HT1080 (cell line): ENCODE data around the gene PRKCH. TPM values are rescaled to one million over a fixed set of nuclear protein-coding genes. Genes with fewer than 3 reads are reported as not detected.

Experiments
- DNase-seq: peaks from one replicate; pipeline ENCODE4 v3.0.0-alpha.2; 2015; ENCODE audit warnings: low read depth
- polyA plus RNA-seq, 2 experiments: library from polyadenylated mRNA; depleted of rRNA; stranded (reverse); fragments of >200 nt; gene quantifications; 2 replicates each; pipeline ENCODE4 v1.2.3, GENCODE V29; 2015
- total RNA-seq: library from RNA; depleted of rRNA; stranded (reverse); fragments of >200 nt; shearing (Covaris generic); gene quantifications from 2 replicates; pipeline ENCODE4 v1.2.3, GENCODE V29; 2014; rRNA removed

PRKCH gene
- total RNA-seq = 5.2 and 7.4 TPM in 2 replicates
- 3.0 and 4.3 TPM in 2 replicates for polyA plus RNA-seq (2015; cell fraction: cytosol; rRNA removed)
- 3.7 and 5.8 TPM in 2 replicates for polyA plus RNA-seq (2015; cell fraction: nucleus; rRNA removed)

DNA sequence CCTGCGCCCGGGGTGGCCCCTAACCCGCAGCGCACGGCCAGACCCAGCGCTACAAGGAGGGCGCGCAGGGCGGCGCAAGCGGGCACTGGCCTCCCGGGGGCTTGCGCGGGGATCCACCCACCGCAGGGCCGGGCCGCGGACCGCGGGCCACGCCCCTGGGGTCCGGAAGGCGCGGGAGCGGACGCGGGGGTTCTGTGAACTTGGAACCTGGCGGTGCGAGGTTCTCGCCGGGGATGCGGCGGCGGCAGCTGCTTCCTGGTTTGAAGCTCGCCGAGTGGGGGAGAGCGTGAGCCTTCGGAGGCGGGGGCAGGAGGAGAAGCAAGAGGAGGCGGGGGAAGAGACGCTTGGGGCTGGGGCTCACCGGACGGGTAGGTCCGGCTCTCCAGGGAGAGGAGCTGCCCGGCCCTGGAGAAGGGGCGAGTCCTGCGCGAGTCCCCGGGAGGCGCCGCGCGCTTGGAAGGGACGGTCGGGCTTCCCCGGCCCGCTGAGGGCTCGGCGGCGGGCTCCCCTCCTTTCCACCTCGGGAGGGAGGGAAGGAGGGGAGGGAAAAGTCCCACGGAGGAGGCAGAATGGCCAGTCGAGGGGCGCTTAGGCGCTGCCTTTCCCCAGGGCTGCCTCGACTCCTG, at the start of gene PRKCH:
PRKCH (plus strand) TSS at position 195 of the 626 bp plus-strand sequence. CDS start 523 bp downstream, outside the sequence.
- DNase-seq = peak; percentile 43

DNA sequence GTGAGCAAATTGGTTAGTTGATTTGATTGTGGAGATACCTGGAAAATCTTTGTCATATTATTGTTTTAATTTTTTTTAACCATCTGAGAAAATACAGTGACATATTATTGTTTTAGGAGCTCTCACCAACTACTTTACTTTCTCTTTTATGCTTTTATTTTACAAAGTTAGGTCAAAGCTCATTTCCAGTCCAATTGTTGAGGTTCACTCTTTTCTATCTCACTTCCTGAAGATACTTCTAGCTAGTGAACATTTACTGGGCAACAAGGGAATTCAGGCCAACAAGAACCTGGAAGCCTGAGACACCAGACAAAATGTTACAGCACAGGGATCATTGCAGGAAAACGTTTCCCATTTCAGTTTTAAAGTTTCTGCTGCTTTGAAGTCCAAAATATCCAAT, 44.1 kb upstream of the PRKCH start:
- DNase-seq = no peak

DNA sequence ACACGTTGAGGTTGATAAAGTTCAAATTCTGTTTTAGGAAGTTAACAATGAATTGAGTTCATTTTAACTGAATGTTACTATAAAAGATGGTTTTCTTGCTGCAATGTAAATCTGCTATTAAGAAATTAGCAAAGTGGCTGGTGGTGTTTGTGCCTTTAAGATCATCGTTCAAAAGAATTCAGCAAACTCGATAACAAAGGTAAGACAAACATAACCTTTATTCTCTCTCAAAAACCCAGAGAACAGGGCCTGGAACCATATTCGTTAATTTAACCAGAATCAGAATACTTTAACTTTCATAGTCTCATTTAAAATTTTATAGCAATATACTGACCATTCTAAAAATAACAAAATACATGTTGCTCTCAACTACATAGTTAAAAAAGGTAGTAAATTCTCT, 43.6 kb upstream of the PRKCH start:
- DNase-seq = no peak

DNA sequence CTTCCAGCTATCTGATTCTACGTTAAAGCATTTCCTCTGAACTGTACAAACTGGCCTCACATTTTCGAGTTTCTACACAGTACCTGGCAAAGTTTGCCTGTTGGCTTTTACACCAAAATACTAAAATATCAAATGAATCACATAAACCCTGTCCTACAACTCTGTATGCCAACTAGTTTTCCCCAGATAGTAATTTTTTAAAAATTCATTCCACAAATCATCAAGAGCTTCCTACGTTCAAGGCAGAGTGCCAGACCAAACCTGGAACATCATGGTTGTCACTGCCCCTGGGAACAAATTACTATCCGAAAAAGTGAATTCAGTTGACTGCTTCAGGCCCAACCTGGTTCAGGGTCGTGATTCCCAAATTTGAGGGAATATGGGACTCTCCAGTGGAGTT, 42.3 kb upstream of the PRKCH start:
- no peak for DNase-seq

DNA sequence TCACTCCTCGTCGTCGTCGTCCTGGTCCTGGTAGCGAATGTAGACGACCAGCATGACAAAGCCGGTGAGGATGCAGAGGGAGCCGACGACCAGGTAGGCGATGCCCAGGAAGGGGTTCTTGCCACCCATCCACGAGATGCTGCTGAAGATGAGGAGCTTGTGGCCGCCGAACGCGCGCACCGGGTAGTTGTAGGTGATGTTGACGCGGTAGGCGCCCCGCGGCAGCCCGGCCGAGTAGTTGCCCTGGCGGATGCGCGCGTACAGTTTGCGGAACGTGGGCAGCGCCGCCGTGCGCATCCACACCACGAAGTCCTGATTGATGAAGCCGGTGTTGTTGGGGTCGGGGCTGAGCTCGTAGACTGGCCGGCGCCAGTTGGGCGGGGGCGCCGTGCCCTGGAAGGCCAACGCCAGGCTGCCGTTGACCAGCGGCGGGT, 41.3 kb upstream of the PRKCH start:
- DNase-seq = no peak

DNA sequence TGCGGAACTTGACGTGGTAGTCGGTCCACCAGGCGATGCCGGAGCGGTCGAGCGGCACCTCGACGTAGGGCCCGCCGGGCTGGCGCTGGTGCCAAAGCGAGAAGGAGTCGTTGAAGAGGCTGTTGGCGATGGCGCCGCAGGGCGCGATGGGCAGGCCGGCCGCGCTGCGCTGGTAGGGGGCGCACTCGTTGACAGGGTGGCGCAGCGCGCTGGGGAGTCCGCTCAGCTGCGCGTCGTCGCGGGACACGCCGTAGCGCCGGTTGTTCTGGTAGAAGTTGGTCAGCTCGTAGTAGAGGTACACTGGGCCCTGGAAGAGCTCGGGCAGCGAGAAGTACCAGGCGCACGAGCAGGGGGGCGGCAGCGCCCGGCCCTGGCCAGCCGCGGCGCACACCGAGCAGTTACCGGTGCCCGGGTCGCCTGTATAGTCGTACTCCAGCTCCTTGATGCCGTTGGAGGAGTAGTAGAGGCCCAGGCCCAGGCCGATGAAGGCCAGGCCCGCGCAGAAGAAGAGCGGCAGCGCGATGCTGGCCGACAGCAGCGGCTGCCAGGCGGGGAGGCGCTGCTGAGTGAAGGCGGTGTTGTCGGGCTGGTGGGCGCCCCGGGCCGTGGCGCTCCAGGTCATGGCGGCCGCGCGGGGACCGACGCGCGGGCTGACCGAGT, 40.7 kb upstream of the PRKCH start:
- no peak for DNase-seq

DNA sequence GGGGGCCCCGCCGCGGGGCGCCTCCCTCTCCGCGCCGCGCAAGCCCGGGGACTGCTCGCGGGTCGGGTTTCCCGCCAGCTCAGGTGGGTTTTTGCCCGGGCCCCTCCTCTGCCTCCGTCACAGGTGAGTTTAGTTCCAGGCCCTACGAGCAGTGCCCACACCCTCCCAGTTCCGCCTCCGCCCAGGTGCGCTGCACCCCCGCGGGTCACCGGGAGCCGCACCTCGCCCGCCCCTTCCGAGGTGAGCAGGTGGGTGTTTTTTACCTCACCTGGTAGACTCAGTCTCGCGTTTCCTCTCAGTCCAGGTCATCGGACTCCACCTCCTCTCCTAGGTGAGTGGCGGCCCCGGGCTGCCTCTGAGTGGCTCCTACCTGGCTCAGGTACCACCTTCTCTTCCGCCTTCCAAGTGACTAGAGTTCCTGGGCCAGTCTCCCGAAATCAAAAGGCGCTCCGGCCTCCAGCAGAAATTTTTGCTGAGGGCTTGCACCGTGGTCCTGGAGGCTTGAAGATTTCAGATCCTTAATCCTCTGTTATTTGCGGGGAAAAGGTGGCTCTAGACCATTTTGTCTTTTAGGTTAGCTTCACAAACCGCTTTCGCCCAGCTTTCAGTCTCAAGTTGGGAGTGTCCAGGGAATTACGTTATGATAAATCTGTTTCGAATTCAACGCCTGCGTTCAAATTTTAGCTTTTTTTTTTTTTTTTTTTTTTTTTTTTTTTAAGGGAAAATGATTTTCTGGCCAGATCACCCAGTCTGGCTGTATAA, 40.0 kb upstream of the PRKCH start, which contains the start of gene TMEM30B:
TMEM30B (minus strand) TSS at position 153 of the 762 bp plus-strand sequence. CDS start 191 bp downstream, outside the sequence.
- no peak for DNase-seq

DNA sequence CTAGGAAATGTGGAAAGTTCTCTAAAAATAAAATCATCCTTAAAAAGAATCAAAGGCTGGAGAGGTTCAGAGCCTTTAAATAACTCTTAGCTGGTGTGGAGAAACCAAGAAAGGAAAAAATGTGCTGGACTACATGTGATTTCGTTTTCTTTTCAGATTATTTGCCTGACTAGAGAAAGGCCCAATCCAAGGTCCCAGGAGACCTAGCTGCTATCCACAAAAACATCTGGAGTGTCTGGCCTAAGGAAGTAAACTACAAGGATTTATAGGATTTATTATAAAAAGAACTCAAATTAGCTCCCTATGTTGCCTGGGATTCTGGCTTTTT, 39.5 kb upstream of the PRKCH start:
- DNase-seq = no peak

DNA sequence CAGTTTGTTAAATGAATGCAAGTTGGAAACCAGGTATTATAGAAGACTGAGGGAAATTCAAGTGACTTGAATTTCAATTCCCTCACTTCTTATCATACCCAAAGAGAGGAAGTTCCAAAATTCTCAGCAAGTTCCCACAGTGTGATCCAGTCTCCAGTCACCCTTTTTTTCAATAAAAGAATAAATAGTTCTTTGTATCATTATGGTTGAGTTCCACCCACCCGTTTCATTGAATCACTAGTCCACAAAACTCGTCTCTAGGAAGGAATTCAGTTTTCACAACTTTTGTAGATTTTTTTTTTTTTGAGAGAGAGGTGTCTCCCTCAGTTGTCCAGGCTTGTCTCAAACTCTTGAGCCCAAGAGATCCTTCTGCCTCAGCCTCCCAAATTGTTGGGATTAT, 38.6 kb upstream of the PRKCH start:
- peak; percentile 6 for DNase-seq

DNA sequence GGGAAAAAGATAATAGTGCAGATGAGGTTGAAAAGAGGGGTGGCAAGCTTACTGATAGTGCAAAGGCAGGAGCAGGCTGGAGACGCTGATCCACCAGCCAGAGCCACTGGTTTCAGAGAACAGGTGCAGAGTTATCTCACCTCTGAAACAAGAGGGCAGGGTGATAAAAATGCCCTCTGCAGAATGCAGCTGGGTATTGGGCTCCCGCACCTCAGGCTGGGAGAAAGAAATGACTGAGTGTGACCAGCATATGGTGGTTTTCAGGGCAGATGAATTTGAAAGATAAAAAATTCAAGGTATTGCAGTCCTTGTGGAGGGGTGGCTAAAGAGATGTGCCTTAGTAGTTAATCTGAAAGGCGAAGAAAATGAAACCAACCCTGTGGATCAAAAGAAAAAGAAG, 37.4 kb upstream of the PRKCH start:
- no peak for DNase-seq

DNA sequence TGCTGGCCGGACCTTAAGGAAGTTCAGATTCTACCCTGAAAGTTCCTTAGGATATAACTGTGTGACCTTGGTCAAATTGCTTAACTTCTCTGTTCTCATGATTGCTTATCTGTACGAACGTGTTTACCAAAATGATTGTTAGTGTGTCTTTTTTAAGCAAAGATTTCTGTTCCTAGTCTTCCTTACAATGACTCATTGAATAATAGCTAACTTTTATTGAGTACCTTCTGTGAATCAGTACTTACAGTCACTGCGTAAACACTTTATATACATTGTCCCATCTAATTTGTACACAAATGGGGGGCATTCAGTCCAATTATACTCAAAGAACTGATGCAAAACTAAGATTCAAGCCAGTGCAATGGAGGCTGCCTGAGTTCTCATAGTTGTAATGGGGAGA, 36.0 kb upstream of the PRKCH start:
- DNase-seq = no peak

DNA sequence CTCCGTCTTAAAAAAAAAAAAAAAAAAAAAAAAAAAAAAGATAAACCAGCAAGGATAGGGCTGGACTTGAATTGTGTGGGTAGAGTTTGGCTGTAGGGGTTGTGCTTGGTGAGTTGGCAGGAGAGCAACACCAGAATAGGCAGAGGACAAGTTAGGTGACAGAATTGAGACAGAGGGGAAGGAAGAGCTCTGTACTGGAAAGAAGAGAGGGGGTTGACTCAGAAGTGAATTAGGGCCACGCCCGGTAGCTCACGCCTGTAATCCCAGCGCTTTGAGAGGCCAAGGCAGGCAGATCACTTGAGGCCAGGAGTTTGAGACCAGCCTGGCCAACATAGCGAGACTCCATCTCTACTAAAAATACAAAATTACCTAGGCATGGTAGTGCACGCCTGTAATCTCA, 34.2 kb upstream of the PRKCH start:
- no peak for DNase-seq

DNA sequence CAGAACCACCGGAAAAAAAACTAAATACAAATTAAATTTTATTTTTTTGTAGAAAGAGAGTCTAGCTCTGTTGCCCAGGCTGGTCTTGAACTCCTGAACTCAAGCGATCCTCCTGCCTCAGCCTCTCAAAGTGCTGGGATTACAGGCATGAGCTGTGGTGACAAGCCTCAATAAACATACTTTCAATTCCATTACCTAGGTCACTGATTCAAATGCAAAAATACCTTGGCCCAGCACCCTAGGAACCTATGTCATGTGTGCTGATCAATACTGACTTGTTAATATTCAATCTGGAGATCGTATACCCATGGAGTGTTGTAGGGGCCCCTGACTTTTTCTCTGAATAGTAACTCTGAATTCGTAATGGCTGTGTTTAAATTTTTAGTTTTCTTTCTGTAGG, 33.2 kb upstream of the PRKCH start:
- DNase-seq = no peak

DNA sequence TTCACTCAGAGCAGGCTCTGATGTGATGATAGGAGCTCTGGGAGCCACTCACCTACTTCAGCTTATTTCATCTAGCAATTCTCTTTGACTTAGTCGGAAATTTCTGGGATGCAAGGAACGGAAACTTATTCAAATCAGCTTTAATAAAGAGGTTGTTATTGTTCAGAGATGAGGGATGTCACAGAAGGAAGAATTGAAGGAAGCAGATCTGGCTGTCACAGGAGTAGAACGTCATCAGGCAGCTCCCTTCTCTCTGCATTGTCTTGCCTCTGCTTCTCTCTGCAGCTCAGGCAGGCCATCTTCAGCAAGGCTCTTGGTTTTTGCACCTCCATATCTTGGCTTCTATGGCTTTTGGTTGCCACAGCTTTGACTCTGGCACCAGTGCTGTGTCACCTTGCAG, 32.7 kb upstream of the PRKCH start:
- DNase-seq = peak; percentile 7

DNA sequence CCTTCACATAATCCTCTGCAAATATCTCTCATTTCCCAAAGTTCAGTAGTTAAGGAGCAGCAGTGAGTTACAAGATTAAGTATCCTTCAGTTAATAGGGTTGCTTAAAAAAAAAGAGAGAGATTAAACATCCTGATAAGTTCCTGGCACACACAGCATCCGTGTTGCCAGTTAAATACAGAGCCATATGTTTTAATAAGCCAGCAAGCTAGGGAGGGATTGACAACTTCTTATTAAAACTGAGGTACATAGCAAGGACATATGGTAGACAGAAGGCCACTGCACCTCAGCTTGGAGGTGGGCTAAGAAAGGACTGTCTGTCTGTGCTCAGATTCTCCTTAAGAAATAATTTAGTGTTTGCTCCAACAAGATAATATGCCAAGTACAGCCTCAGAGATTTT, 30.7 kb upstream of the PRKCH start:
- DNase-seq = no peak

DNA sequence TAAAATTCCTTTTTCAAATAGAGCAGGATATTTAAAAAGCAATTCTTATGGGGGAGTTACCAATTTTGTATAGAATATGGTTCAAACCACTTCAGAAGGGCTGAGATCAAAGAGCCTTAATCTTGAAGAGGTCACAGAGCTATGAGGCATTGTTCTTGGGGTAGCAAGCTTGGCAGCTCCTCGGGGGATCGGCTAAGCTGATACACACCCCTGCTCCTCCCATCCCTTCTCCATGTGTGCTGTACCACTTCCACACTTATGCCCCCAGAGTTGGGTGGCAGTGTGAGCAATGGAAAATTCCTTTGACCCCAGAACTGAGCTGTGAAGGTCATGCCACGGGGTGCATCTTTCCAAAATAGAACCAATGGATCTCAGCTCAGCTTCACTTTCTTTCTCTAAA, 25.2 kb upstream of the PRKCH start:
- no peak for DNase-seq

DNA sequence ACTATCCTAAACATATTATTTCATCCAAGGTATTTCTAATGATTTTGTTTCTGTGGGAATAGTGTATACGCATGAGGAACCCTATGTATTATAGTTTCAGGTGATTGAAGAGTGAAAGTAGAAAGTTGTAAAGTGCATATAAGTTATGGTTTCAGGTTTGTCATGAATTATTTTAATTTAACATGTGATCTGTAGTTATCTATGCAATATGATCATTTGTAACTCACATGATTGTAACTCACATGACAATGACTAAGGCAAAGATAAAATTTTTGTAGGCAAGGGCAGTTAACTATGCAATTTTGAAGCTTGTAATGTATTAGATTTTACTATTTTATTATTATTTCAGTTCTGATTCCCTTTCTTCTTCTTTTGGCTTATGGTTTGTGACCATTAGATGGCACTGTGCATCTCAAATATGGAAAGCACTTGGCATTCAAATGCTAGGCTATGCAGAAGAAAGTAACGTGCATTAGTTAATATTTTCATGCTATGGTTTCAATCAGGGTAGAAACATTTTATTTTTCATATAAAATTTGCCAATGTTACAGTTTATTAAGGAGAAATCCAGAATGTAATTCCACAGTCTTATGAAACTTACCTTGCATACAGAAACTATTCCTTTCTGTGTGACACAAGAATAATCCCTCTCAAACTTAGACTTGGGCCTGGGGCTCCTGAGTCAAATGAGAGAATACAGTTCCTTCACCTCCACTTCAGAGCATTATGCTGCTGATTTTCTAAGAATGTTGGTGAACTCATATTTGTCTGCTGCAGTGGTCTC, 24.5 kb upstream of the PRKCH start:
- DNase-seq = peak; percentile 42

DNA sequence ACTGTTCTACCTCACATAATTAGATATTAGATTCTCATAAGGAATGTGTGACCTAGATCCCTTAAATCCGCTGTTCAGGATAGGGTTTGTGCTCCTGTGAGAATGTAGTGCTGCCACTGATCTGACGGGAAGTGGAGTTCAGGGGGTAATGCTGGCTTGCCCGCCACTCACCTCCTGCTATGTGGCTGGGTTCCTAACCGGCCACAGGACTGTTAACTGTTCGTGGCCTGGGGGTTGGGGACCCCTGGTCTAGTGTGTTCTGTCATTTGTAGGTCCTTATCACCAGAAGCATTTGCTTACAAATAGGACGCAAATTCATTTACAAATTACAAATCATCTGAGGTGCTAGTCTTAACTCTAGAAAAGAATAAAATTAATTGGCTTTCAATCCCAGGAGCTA, 23.8 kb upstream of the PRKCH start:
- no peak for DNase-seq

DNA sequence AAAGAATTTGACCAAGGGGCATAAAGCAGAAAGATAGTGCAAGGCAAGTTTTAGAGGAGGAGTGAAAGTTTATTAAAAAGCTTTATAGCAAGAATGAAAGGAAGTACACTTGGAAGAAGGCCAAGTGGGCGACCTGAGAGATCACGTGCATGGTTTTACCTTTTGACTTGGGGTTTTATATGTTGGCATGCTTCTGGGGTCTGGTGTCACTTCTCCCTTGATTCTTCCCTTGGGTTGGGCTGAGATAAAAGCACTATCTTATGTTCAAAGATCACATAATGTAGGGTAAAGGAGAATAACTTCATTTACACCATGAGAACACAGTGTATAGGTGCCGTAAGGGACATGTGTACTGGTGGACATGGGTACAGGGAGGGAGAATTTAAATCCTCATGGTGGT, 22.6 kb upstream of the PRKCH start:
- DNase-seq = no peak

DNA sequence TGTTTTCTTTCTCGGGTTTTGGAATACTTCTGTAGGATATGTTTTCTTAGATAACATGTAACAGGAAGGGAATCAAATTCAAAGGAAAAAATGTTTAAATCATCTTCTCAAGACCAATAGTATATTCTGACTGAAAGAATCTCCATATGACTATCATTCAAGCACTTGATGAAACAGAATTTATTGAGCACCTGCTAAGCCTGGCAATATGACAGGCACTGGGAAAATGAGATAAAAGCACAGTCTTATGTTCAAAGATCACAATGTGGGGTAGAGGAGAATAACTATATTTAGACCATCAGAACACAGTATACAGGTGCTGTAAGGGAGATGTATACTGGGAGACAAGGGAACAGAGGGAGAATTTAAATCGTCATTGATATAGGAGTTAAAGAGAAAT, 21.2 kb upstream of the PRKCH start:
- no peak for DNase-seq

DNA sequence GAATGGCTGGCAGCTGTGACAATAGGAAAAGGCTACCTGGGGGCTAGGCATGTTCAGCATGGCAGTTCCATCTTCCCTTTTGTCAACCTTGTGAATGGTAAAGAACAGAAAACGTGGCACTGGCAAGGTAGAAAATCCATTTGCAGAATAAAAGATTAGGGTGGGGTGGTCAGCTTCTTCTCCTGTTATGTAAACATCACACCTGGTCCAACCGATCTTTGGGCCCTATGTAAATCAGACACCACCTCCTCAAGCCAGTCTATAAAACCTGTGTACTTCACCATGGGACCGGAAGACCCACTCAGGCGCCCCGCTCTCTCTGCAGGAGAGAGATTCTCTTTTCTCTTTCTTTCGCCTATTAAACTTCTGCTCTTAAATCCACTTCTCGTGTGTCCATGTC, 20.6 kb upstream of the PRKCH start:
- no peak for DNase-seq

DNA sequence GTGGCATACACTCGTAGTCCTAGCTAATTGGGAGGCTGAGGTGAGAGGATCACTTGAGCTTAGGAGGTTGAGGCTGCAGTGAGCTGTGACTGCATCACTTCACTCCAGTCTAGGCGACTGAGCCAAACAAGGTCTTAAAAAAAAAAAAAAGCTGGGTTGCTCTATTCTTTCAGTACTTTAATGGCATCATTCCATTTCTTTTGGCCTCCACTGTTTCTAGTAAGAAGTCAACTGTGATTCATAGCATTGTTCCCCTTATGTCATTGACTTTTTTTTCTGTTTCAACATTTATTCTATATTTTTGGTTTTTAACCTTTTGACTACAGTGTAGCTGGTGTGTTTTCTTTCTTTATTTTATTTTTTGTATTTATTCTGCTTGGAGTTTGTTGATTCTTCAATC, 16.7 kb upstream of the PRKCH start:
- DNase-seq = no peak
